IPS-20b (cell line): ENCODE measurements around the gene RASA1.

Experiments
- H3K27ac ChIP-seq: one replicate; pipeline ENCODE4 v1.5.1; 2013; ENCODE audit warnings: low read length
- H3K27me3 ChIP-seq: 2 replicates; pipeline ENCODE4 v1.6.1; 2013; ENCODE audit warnings: mild to moderate bottlenecking, low read length, inconsistent platforms; ENCODE audit not compliant: insufficient read depth
- H3K36me3 ChIP-seq: 2 replicates; pipeline ENCODE4 v1.6.1; 2013; ENCODE audit warnings: low read depth, mild to moderate bottlenecking, inconsistent platforms, low read length, moderate library complexity; ENCODE audit not compliant: insufficient read depth
- H3K4me1 ChIP-seq: 2 replicates; pipeline ENCODE4 v1.6.1; 2013; ENCODE audit warnings: mild to moderate bottlenecking, control low read depth, inconsistent platforms, low read length, moderate library complexity; ENCODE audit not compliant: insufficient read depth
- H3K4me3 ChIP-seq: 2 replicates; pipeline ENCODE4 v1.5.1; 2013; ENCODE audit warnings: mild to moderate bottlenecking, low read length, inconsistent platforms
- H3K9ac ChIP-seq: 2 replicates; pipeline ENCODE4 v1.6.1; 2013; ENCODE audit warnings: low read depth, mild to moderate bottlenecking, inconsistent platforms, low read length, moderate library complexity
- H3K9me3 ChIP-seq: 2 replicates; pipeline ENCODE4 v1.6.1; 2013; ENCODE audit warnings: mild to moderate bottlenecking, low read depth, low read length, inconsistent platforms; ENCODE audit not compliant: insufficient read depth

The RASA1 gene

GRCh38 chr5:87433945-87434344 is 166.3 kb downstream of the RASA1 start:
- Histone ChIP-seq H3K4me1 (no peaks in the 10 kb centered on the region), H3K4me3 (no peak overlapping the region), H3K27ac (no peak overlapping the region), H3K27me3 (no peaks in the 10 kb centered on the region), H3K9ac (no peak overlapping the region), H3K9me3 (no peaks in the 10 kb centered on the region), H3K36me3 (no peaks in the 10 kb centered on the region)

- Histone ChIP-seq H3K27me3 (no peaks in the 10 kb centered on the region), H3K9me3 (no peaks in the 10 kb centered on the region), H3K27ac (no peak overlapping the region), H3K36me3 (no peaks in the 10 kb centered on the region), H3K4me1 (no peaks in the 10 kb centered on the region), H3K9ac (no peak overlapping the region), H3K4me3 (no peak overlapping the region)
These were observed 166.8 kb downstream of the RASA1 start for GRCh38 chr5:87434461-87434860.

GRCh38 chr5:87435144-87435694 is 167.5 kb downstream of the RASA1 start:
- Histone ChIP-seq H3K4me1 (no peaks in the 10 kb centered on the region), H3K4me3 (no peak overlapping the region), H3K27ac (no peak overlapping the region), H3K9me3 (no peaks in the 10 kb centered on the region), H3K36me3 (no peaks in the 10 kb centered on the region), H3K27me3 (no peaks in the 10 kb centered on the region), H3K9ac (no peak overlapping the region)

- Histone ChIP-seq H3K36me3 (no peaks in the 10 kb centered on the region), H3K9me3 (no peaks in the 10 kb centered on the region), H3K4me3 (no peak overlapping the region), H3K27ac (no peak overlapping the region), H3K4me1 (no peaks in the 10 kb centered on the region), H3K27me3 (no peaks in the 10 kb centered on the region), H3K9ac (no peak overlapping the region)
These were observed 170.0 kb downstream of the RASA1 start for GRCh38 chr5:87437724-87438123.

- no peaks in the 10 kb centered on the region for H3K4me1 ChIP-seq
- no peak overlapping the region for H3K4me3 ChIP-seq
- no peak overlapping the region for H3K27ac ChIP-seq
- no peak overlapping the region for H3K9ac ChIP-seq
- H3K9me3 ChIP-seq, result no peaks in the 10 kb centered on the region
- H3K27me3 ChIP-seq, result no peaks in the 10 kb centered on the region
- no peaks in the 10 kb centered on the region for H3K36me3 ChIP-seq
These were observed 170.5 kb downstream of the RASA1 start for GRCh38 chr5:87438231-87438630.
